Stomach (tissue), 9 donors: ENCODE results near the gene CASP3. TPM values are rescaled to one million over a fixed set of nuclear protein-coding genes. Genes with fewer than 3 reads are reported as not detected.
"Not testable (repeated sequence)": the region's sequence is repeated elsewhere in the genome, so short reads cannot be mapped to it uniquely, and the experiment has no call there.

Source experiments
- DNase-seq, 2 donors: peaks; one replicate each; pipeline versions ENCODE4 v3.0.0 to v3.0.0-alpha.2; 2013 to 2019
- H3K27ac ChIP-seq, 5 donors: fragments of 200-600 bp in 4 of 5; sonication (generic) in 4 of 5; one replicate each; pipeline ENCODE4 v1.5.1; 2013 to 2019; ENCODE audit warnings: mild to moderate bottlenecking in 1 of 5, moderate library complexity in 1 of 5
- H3K27me3 ChIP-seq, 3 donors: fragments of 200-600 bp; sonication (generic); one replicate each; pipeline ENCODE4 v1.5.1; 2017 to 2019; ENCODE audit warnings: mixed run types in 1 of 3
- H3K36me3 ChIP-seq, 4 donors: fragments of 200-600 bp; sonication (generic); 1 replicate in 3 of 4; 2 replicates in 1 of 4; pipeline ENCODE4 v1.5.1; 2016 to 2019
- H3K4me1 ChIP-seq, 4 donors: fragments of 200-600 bp; sonication (generic); one replicate each; pipeline ENCODE4 v1.5.1; 2016 to 2019
- H3K4me3 ChIP-seq, 4 donors: fragments of 200-600 bp; sonication (generic) in 3 of 4; one replicate each; pipeline ENCODE4 v1.5.1; 2016 to 2019; ENCODE audit warnings: mild to moderate bottlenecking in 1 of 4
- H3K9me3 ChIP-seq, 4 donors: fragments of 200-600 bp; sonication (generic); one replicate each; pipeline ENCODE4 v1.5.1; 2016 to 2019
- CTCF ChIP-seq, 7 experiments: fragments of 450-650 bp in 4 of 7; fragments of 200-600 bp in 3 of 7; sonication (generic) in 3 of 7; IDR thresholded peaks; one replicate each; pipeline ENCODE4 v1.5.1; 2016 to 2019; ENCODE audit warnings: antibody characterized with exemption in 7 of 7, control low read depth in 2 of 7, mild to moderate bottlenecking in 1 of 7
- EP300 ChIP-seq: sonication (generic); formaldehyde crosslinking; IDR thresholded peaks from one replicate; pipeline ENCODE4 v1.6.1; 2017; ENCODE audit warnings: antibody characterized with exemption
- POLR2A ChIP-seq, 4 donors: fragments of 450-650 bp; IDR thresholded peaks; one replicate each; pipeline ENCODE4 v1.6.1; 2016; ENCODE audit warnings: antibody characterized with exemption in 4 of 4, control low read depth in 2 of 4, mild to moderate bottlenecking in 1 of 4, moderate library complexity in 1 of 4
- POLR2AphosphoS5 ChIP-seq, 3 donors: sonication (generic); formaldehyde crosslinking; IDR thresholded peaks; one replicate each; pipeline ENCODE4 v1.6.1; 2016; ENCODE audit warnings: antibody characterized with exemption in 3 of 3
- WGBS, 5 donors: extraction: QIAGEN DNeasy Blood & Tissue Kit in 3 of 5; methylation state at CpG; one replicate each; pipeline versions ENCODE4 v1.1.5 to v1.1.7; 2013 to 2018; 5-methylcytosine and 5-hydroxymethylcytosine counted together
- intact Hi-C: fragments of 100-400 bp; cut with DNase I; formaldehyde crosslinking; loops from one replicate; pipeline ENCODE4 v1.15.1; 2023; ENCODE audit warnings: low total_unique reads
- polyA plus RNA-seq, 3 donors: library from polyadenylated mRNA; stranded (reverse); fragments of 200-250 nt; gene quantifications; one replicate each; pipeline ENCODE4 v1.2.3, GENCODE V29; 2013
- total RNA-seq, 5 donors: library from RNA; depleted of rRNA; stranded (reverse); fragments of >200 nt; gene quantifications; one replicate each; pipeline versions ENCODE4 v1.1.0 to v1.2.3, GENCODE V29; 2014 to 2016
- donor health status: healthy with polysubstance abuse.
- donor health status: Bipolar disorder and iron deficiency.
- donor health status: healthy.

CASP3 gene
- total and polyA plus RNA-seq, 8 donors, result 12.5 to 52.5 (median 18.8) TPM

GRCh38 chr4:184662236-184662635, 13.0 kb upstream of the CASP3 start:
- intact Hi-C loops, result no loop called here
- no peak for TF ChIP-seq POLR2A (IDR thresholded peaks at IDR 0.05)
- no peak for TF ChIP-seq POLR2AphosphoS5 (IDR thresholded peaks at IDR 0.05)
- TF ChIP-seq EP300, result no peak
- TF ChIP-seq CTCF (IDR thresholded peaks at IDR 0.05), result no peak
- no peak overlapping the region for H3K4me3 ChIP-seq

GRCh38 chr4:184660978-184661377, 11.7 kb upstream of the CASP3 start:
- Histone ChIP-seq H3K4me3 (no peak overlapping the region), H3K27ac (no peak overlapping the region), H3K36me3 (peaks cover 0 to 63% (median 36%) of the 10 kb centered on the region in 4 donors), H3K9me3 (no peaks in the 10 kb centered on the region), H3K27me3 (no peaks in the 10 kb centered on the region), H3K4me1 (no peaks in the 10 kb centered on the region)
- TF ChIP-seq CTCF (IDR thresholded peaks at IDR 0.05), result no peak
- TF ChIP-seq POLR2AphosphoS5 (IDR thresholded peaks at IDR 0.05), result no peak
- no peak for TF ChIP-seq EP300
- no peak for TF ChIP-seq POLR2A (IDR thresholded peaks at IDR 0.05)
- intact Hi-C loops, result no loop called here
- DNase-seq, result no peak

More at GRCh38 chr4:184662236-184662635, 13.0 kb upstream of the CASP3 start:
- H3K36me3 ChIP-seq, result peaks cover 0 to 63% (median 42%) of the 10 kb centered on the region in 4 donors
- no peak for DNase-seq
- H3K27me3 ChIP-seq, result no peaks in the 10 kb centered on the region
- H3K4me1 ChIP-seq, result peaks cover 0 to 8% (median 4%) of the 10 kb centered on the region in 4 donors
- no peak overlapping the region for H3K27ac ChIP-seq
- H3K9me3 ChIP-seq, result no peaks in the 10 kb centered on the region
- 74 to 89% (median 81%) methylated on average over 1 of the region's 1 CpG for WGBS, 5 donors

GRCh38 chr4:184657820-184658219, 8.6 kb upstream of the CASP3 start:
- H3K27ac ChIP-seq, intact Hi-C loops: not testable (repeated sequence)
- peaks cover 3 to 57% (median 30%) of the 10 kb centered on the region in 4 donors for H3K36me3 ChIP-seq

GRCh38 chr4:184657144-184657543, 7.9 kb upstream of the CASP3 start:
- Histone ChIP-seq H3K4me1 (peaks cover 0 to 7% (median 0%) of the 10 kb centered on the region in 4 donors), H3K4me3 (no peak overlapping the region), H3K27ac (no peak overlapping the region), H3K27me3 (no peaks in the 10 kb centered on the region), H3K9me3 (no peaks in the 10 kb centered on the region), H3K36me3 (peaks cover 3 to 57% (median 30%) of the 10 kb centered on the region in 4 donors)
- intact Hi-C loops, result no loop called here
- no peak for DNase-seq
- TF ChIP-seq POLR2AphosphoS5 (IDR thresholded peaks at IDR 0.05) (no peak), POLR2A (IDR thresholded peaks at IDR 0.05) (no peak), CTCF (IDR thresholded peaks at IDR 0.05) (no peak)
- whole genome bisulfite sequencing, 5 donors, result 85 to 97% (median 89%) methylated on average over 3 of the region's 3 CpGs

More at GRCh38 chr4:184657820-184658219, 8.6 kb upstream of the CASP3 start:
- not testable (repeated sequence) for H3K9me3 ChIP-seq, H3K4me1 ChIP-seq, H3K4me3 ChIP-seq, H3K27me3 ChIP-seq, DNase-seq
- WGBS, 5 donors, result 95 to 99% (median 98%) methylated on average over 9 of the region's 9 CpGs

- no peaks in the 10 kb centered on the region for H3K9me3 ChIP-seq
- DNase-seq, result no peak
- H3K36me3 ChIP-seq, result peaks cover 3 to 49% (median 24%) of the 10 kb centered on the region in 4 donors
- no peaks in the 10 kb centered on the region for H3K27me3 ChIP-seq
- WGBS, 5 donors, result 93 to 97% (median 95%) methylated on average over 8 of the region's 8 CpGs
- no peak for TF ChIP-seq CTCF (IDR thresholded peaks at IDR 0.05)
- no peak for TF ChIP-seq POLR2A (IDR thresholded peaks at IDR 0.05)
- no peak for TF ChIP-seq POLR2AphosphoS5 (IDR thresholded peaks at IDR 0.05)
- TF ChIP-seq EP300, result no peak
- no peak overlapping the region for H3K4me3 ChIP-seq
- H3K27ac ChIP-seq, result no peak overlapping the region
- peaks cover 0 to 10% (median 2%) of the 10 kb centered on the region in 4 donors for H3K4me1 ChIP-seq
- intact Hi-C loops, result no loop called here
Observed at GRCh38 chr4:184655889-184656869, 6.9 kb upstream of the CASP3 start.
